ENCODE results near the gene S100A11.

DNA sequence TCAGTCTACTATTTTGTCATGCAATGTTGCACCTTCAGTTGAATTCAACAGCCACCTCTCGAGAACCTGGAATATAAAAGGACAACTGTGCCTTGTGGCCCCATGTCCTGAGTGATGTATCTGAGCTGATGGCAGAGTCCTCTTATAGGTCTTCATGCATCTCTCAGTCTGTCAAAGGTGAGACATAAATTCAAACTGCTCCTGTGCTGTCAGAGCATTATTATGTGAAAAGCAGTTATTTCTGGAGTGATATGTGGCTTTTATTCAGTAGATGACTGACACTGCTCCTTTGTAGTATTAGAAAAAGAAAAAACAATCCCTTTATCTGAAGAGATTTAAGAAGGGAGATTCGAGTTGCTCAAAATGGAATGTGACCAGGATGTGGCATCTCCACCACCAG, 51.5 kb downstream of the S100A11 start:
- TF ChIP-seq, protein P1, sequence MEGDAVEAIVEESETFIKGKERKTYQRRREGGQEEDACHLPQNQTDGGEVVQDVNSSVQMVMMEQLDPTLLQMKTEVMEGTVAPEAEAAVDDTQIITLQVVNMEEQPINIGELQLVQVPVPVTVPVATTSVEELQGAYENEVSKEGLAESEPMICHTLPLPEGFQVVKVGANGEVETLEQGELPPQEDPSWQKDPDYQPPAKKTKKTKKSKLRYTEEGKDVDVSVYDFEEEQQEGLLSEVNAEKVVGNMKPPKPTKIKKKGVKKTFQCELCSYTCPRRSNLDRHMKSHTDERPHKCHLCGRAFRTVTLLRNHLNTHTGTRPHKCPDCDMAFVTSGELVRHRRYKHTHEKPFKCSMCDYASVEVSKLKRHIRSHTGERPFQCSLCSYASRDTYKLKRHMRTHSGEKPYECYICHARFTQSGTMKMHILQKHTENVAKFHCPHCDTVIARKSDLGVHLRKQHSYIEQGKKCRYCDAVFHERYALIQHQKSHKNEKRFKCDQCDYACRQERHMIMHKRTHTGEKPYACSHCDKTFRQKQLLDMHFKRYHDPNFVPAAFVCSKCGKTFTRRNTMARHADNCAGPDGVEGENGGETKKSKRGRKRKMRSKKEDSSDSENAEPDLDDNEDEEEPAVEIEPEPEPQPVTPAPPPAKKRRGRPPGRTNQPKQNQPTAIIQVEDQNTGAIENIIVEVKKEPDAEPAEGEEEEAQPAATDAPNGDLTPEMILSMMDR (IDR thresholded peaks at IDR 0.05) = no peak
- no peak for TF ChIP-seq POLR2A (IDR thresholded peaks at IDR 0.05)
